NB4 (cell line): ENCODE data around the gene CHPF.

Source experiments
- DNase-seq: peaks from one replicate; pipeline ENCODE4 v3.0.0; 2010; ENCODE audit warnings: low read depth
- H3K4me3 ChIP-seq: one replicate; pipeline ENCODE4 v1.5.1; 2011; ENCODE audit warnings: mild to moderate bottlenecking, low read depth, low read length, moderate library complexity
- CTCF ChIP-seq: IDR thresholded peaks from one replicate; pipeline ENCODE4 v1.5.1; 2012; ENCODE audit warnings: low read depth, low read length
- MAX ChIP-seq: IDR thresholded peaks from 2 replicates; pipeline ENCODE4 v1.6.1; 2011; ENCODE audit warnings: low read depth, low read length
- MYC ChIP-seq: IDR thresholded peaks from 2 replicates; pipeline ENCODE4 v1.6.1; 2011; ENCODE audit warnings: low read depth, low read length
- POLR2A ChIP-seq: IDR thresholded peaks from 2 replicates; pipeline ENCODE4 v1.6.1; 2011; ENCODE audit warnings: mild to moderate bottlenecking; ENCODE audit not compliant: insufficient read length; ENCODE audit errors: extremely low read depth

The CHPF gene

GRCh38 chr2:219578811-219579613 is 35.4 kb upstream of the CHPF start:
- DNase-seq, result peak; percentile 89
- TF ChIP-seq POLR2A, result no peak
- TF ChIP-seq MYC, result 0 out of 2 replicates have a peak, but pooled peaks have one; percentile 36
- no peak for TF ChIP-seq CTCF
- TF ChIP-seq MAX, result peak; percentile 36
- H3K4me3 ChIP-seq, result no peak overlapping the region

- H3K4me3 ChIP-seq, result no peak overlapping the region
- DNase-seq, result no peak
- TF ChIP-seq POLR2A (no peak), CTCF (no peak), MAX (no peak), MYC (no peak)
Measured at GRCh38 chr2:219576505-219577388, 33.1 kb upstream of the CHPF start.

- no peak overlapping the region for H3K4me3 ChIP-seq
- no peak for DNase-seq
- no peak for TF ChIP-seq MAX
- TF ChIP-seq MYC, result no peak
- no peak for TF ChIP-seq POLR2A
- no peak for TF ChIP-seq CTCF
Measured at GRCh38 chr2:219575566-219576504, 32.2 kb upstream of the CHPF start.

GRCh38 chr2:219574484-219575311 is 31.1 kb upstream of the CHPF start:
- no peak overlapping the region for H3K4me3 ChIP-seq
- DNase-seq, result no peak
- TF ChIP-seq POLR2A (no peak), MYC (no peak), CTCF (no peak), MAX (no peak)
